Measurements from ENCODE around the gene AS3MT.

Gene AS3MT

DNA sequence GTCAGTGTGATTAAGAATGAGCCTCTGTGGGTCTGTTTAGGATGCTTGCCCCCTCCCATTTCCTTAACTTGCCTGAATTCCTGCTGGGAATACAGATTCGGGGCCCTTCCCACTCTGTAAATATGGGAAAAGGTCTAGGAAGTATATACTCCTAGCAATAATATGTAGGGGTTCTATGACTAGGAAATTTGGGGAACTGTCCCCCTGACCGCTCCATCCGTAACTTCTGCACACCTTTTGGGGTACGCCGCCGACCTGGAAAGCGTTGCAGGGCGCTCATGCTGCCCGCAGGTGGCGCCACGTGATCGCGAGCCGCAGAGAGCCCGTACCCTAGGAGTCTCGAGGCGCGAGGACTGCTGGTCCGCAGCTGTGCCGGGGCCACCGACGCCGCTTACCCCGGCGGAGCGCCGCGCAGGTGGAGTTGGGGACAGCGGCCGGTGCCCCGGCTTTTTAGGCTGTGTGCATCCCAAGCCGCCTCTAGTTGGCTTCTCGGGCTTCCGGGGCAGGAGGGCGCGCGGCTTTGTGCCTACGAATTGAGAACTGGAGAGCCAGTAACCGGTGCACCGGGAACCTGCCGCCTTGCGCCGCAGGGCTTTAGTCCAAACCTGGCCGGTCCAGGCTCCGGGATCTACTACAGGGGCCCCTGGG is 48.2 kb downstream of the AS3MT start:
- Histone ChIP-seq H3K79me2 (ENCODE audit: insufficient read depth, low read length) (peaks cover 15% of the 10 kb centered on the region), H3K27ac (ENCODE audit: low read length) (peak overlapping the region; percentile 77), H3K9ac (ENCODE audit: low read depth, low read length) (peak overlapping the region; percentile 83), H3K27me3 (ENCODE audit: insufficient read depth, low read length, poor library complexity) (no peaks in the 10 kb centered on the region), H3K4me3 (ENCODE audit: low read depth in 1 of 2, low read length in 2 of 2) (peak overlapping the region; percentile 37 to 78; a peak in 3 of 4 replicates), H3K9me3 (ENCODE audit: insufficient read depth, low read length, severe bottlenecking) (no peaks in the 10 kb centered on the region), H2AFZ (ENCODE audit: low read depth, low read length) (peak overlapping the region; percentile 71), H3K4me1 (ENCODE audit: insufficient read depth, low read length) (peaks cover 45% of the 10 kb centered on the region), H4K20me1 (ENCODE audit: insufficient read depth, low read length) (no peaks in the 10 kb centered on the region), H3K4me2 (ENCODE audit: insufficient read depth, low read length) (peak overlapping the region; percentile 95), H3K36me3 (ENCODE audit: insufficient read depth, low read length) (no peaks in the 10 kb centered on the region; the same call in 1 of the 2 replicates)
- TF ChIP-seq, protein P1, sequence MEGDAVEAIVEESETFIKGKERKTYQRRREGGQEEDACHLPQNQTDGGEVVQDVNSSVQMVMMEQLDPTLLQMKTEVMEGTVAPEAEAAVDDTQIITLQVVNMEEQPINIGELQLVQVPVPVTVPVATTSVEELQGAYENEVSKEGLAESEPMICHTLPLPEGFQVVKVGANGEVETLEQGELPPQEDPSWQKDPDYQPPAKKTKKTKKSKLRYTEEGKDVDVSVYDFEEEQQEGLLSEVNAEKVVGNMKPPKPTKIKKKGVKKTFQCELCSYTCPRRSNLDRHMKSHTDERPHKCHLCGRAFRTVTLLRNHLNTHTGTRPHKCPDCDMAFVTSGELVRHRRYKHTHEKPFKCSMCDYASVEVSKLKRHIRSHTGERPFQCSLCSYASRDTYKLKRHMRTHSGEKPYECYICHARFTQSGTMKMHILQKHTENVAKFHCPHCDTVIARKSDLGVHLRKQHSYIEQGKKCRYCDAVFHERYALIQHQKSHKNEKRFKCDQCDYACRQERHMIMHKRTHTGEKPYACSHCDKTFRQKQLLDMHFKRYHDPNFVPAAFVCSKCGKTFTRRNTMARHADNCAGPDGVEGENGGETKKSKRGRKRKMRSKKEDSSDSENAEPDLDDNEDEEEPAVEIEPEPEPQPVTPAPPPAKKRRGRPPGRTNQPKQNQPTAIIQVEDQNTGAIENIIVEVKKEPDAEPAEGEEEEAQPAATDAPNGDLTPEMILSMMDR (IDR thresholded peaks at IDR 0.05; ENCODE audit: borderline replicate concordance, extremely low read depth, low read length, poor library complexity, severe bottlenecking) = peak; percentile 99
- no peak for TF ChIP-seq EZH2 (IDR thresholded peaks at IDR 0.05; ENCODE audit: borderline replicate concordance, low read depth, low read length, severe bottlenecking)
- ATAC-seq (ENCODE audit: insufficient read depth, low read depth) = peak; percentile 47
- peak; percentile 77 for DNase-seq

DNA sequence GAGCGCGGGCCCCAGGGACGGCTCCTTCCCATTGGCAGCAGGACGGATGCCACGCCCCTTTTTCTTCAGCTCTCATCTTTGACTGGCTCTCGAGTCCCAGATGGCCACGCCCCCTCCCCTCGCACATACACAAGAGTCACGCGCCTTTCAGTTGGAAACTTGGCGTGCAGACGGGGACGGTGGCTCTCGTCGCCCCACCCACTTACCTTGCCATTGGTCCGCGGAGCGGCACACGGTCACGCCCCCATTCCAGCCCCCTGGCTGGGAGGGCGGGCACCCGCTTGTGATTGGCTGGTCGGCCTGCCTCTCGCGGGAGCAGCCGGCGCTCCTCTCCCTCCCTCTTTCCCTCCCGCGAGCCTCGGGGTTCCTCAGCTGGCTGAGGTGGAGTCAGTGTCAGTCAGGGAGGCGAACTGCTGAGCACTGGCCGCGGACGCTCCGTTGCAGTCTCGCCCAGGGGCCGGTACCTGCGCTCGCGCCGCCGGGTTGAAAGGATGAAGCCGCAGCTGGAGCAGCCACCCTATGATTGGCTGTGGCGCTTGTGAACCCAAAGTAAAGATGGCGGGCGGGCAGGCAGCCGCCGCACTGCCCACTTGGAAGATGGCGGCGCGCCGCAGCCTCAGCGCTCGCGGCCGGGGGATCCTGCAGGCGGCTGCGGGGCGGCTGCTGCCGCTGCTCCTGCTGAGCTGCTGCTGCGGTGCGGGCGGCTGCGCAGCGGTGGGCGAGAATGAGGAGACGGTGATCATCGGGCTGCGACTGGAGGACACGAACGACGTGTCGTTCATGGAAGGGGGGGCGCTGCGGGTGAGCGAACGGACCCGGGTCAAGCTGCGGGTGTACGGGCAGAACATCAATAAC is 48.9 kb downstream of the AS3MT start, which contains the start of gene CNNM2:
TSS of gene CNNM2 (plus strand) at position 333 of the 855 bp plus-strand sequence. CDS start at position 520, 187 bp downstream.
- no peaks in the 10 kb centered on the region for H3K27me3 ChIP-seq (ENCODE audit: insufficient read depth, low read length, poor library complexity)
- DNase-seq = peak; percentile 100
- H3K79me2 ChIP-seq (ENCODE audit: insufficient read depth, low read length) = peaks cover 15% of the 10 kb centered on the region
- H3K36me3 ChIP-seq (ENCODE audit: insufficient read depth, low read length) = no peaks in the 10 kb centered on the region; the same call in 1 of the 2 replicates
- ATAC-seq (ENCODE audit: insufficient read depth, low read depth) = peak; percentile 89
- H3K27ac ChIP-seq (ENCODE audit: low read length) = peak within 1 kb of the TSS; percentile 91
- peak within 1 kb of the TSS; percentile 83 for H3K9ac ChIP-seq (ENCODE audit: low read depth, low read length)
- no peaks in the 10 kb centered on the region for H3K9me3 ChIP-seq (ENCODE audit: insufficient read depth, low read length, severe bottlenecking)
- TF ChIP-seq EZH2 (IDR thresholded peaks at IDR 0.05; ENCODE audit: borderline replicate concordance, low read depth, low read length, severe bottlenecking) = no peak
- TF ChIP-seq, protein P1 (IDR thresholded peaks at IDR 0.05; ENCODE audit: borderline replicate concordance, extremely low read depth, low read length, poor library complexity, severe bottlenecking) = no peak
- peak within 1 kb of the TSS; percentile 65 to 78 for H3K4me3 ChIP-seq (ENCODE audit: low read depth in 1 of 2, low read length in 2 of 2)
- H4K20me1 ChIP-seq (ENCODE audit: insufficient read depth, low read length) = no peaks in the 10 kb centered on the region
- peak within 1 kb of the TSS; percentile 96 for H2AFZ ChIP-seq (ENCODE audit: low read depth, low read length)
- H3K4me1 ChIP-seq (ENCODE audit: insufficient read depth, low read length) = peaks cover 48% of the 10 kb centered on the region
- peak within 1 kb of the TSS; percentile 95 for H3K4me2 ChIP-seq (ENCODE audit: insufficient read depth, low read length)

DNA sequence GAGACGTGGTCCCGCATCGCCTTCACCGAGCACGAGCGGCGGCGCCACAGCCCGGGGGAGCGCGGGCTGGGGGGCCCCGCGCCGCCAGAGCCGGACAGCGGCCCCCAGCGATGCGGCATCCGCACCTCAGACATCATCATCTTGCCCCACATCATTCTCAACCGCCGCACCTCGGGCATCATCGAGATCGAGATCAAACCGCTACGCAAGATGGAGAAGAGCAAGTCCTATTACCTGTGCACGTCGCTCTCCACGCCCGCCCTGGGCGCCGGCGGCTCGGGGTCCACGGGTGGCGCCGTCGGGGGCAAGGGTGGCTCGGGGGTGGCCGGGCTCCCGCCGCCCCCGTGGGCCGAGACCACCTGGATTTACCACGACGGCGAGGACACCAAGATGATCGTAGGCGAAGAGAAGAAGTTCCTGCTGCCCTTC is 49.6 kb downstream of the AS3MT start:
- H2AFZ ChIP-seq (ENCODE audit: low read depth, low read length) = peak overlapping the region; percentile 96
- no peaks in the 10 kb centered on the region; the same call in 1 of the 2 replicates for H3K36me3 ChIP-seq (ENCODE audit: insufficient read depth, low read length)
- peak overlapping the region; percentile 65 to 78 for H3K4me3 ChIP-seq (ENCODE audit: low read depth in 1 of 2, low read length in 2 of 2)
- ATAC-seq (ENCODE audit: insufficient read depth, low read depth) = no peak
- peak overlapping the region; percentile 95 for H3K4me2 ChIP-seq (ENCODE audit: insufficient read depth, low read length)
- peaks cover 48% of the 10 kb centered on the region for H3K4me1 ChIP-seq (ENCODE audit: insufficient read depth, low read length)
- peak overlapping the region; percentile 91 for H3K27ac ChIP-seq (ENCODE audit: low read length)
- H4K20me1 ChIP-seq (ENCODE audit: insufficient read depth, low read length) = no peaks in the 10 kb centered on the region
- no peaks in the 10 kb centered on the region for H3K27me3 ChIP-seq (ENCODE audit: insufficient read depth, low read length, poor library complexity)
- no peaks in the 10 kb centered on the region for H3K9me3 ChIP-seq (ENCODE audit: insufficient read depth, low read length, severe bottlenecking)
- DNase-seq = peak; percentile 35
- no peak for TF ChIP-seq EZH2 (IDR thresholded peaks at IDR 0.05; ENCODE audit: borderline replicate concordance, low read depth, low read length, severe bottlenecking)
- TF ChIP-seq, protein P1 (IDR thresholded peaks at IDR 0.05; ENCODE audit: borderline replicate concordance, extremely low read depth, low read length, poor library complexity, severe bottlenecking) = peak; percentile 20
- H3K9ac ChIP-seq (ENCODE audit: low read depth, low read length) = peak overlapping the region; percentile 83
- peaks cover 15% of the 10 kb centered on the region for H3K79me2 ChIP-seq (ENCODE audit: insufficient read depth, low read length)
